HFF-Myc (cell line): Measurements from ENCODE around the gene STC2.

Source experiments
- DNase-seq: peaks from one replicate; pipeline ENCODE4 v3.0.0-alpha.2; 2011; ENCODE audit warnings: low read depth; ENCODE audit errors: extremely low read depth
- H3K4me3 ChIP-seq: replicated peaks from 2 replicates; pipeline ENCODE4 v1.5.1; 2011; ENCODE audit warnings: low read depth, mild to moderate bottlenecking, control low read depth, low read length
- CTCF ChIP-seq: IDR thresholded peaks from 2 replicates; pipeline ENCODE4 v1.5.1; 2012; ENCODE audit warnings: mild to moderate bottlenecking, low read depth, low read length, control low read depth; ENCODE audit errors: missing control alignments

Gene STC2

GRCh38 chr5:173342813-173343755 is 14.9 kb upstream of the STC2 start:
- no peak for TF ChIP-seq CTCF
- H3K4me3 ChIP-seq = no peak overlapping the region
- DNase-seq = no peak

DNA sequence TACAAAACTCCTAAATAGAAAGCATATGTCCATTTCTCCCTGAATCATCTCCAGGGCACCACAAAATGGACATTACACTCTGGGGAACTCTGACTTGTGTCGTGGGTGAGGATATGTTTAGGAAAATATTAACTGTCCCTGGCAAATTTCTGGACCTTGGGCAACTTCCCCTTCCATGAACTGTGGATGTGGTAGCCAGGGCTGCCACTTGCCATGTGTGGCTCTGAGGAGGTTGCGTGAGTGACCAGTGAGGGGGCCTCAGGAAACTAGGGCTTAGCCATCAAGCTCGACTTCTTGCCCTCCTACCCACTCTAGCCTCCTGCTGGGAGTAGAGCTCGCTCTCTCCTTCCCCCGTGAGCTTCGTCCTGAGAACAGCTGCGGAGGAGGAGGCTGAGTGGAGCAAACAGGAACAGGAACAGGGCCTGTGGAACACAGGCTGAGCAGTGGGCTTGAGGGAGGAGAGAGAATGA is 13.8 kb upstream of the STC2 start:
- DNase-seq = no peak
- no peak overlapping the region for H3K4me3 ChIP-seq
- no peak for TF ChIP-seq CTCF

GRCh38 chr5:173340984-173341383 is 12.8 kb upstream of the STC2 start:
- no peak for DNase-seq
- H3K4me3 ChIP-seq = no peak overlapping the region
- no peak for TF ChIP-seq CTCF

DNA sequence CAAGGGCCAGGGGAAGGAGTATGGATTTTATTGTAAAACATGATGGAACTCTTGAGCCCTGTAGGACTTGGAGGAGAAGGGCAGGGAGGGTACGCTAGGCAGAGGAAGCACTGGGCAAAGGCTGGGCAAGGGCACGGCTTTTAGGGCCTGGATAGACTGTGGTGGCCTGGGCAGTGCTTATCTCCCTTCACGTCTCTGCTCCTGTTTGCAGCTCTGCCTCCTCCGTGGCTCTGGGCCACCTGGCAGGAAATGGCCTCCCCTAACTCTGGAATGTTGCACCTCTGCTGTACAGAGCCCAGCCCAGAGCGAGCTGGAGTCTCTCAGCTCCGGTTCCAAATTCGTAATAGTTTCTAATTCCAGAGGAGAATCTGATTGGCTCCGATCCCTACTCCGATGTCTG is 12.2 kb upstream of the STC2 start:
- DNase-seq = no peak
- TF ChIP-seq CTCF = no peak

DNA sequence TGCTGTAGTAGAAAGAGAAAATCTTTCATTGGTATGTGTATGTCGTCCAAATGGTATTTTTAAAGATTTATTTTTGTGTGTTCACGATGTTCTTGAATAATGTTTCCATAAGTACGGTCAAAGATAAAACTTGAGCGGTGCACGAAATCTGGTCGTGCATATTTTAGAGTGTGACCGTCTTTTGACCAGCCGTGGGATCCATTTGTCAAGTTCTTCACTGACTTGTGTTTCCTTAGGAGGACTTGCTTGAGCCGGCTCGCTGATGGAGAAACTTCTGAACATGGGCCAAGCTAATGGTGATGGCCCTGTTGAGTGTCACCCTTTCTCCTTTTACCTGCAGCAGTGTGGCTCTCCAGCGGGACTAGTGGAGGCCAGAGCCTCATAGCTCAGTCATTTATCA is 11.1 kb upstream of the STC2 start:
- no peak overlapping the region for H3K4me3 ChIP-seq
- TF ChIP-seq CTCF = no peak
- no peak for DNase-seq

More for the DNA sequence above, 12.2 kb upstream of the STC2 start:
- no peak overlapping the region for H3K4me3 ChIP-seq

- no peak for DNase-seq
- no peak for TF ChIP-seq CTCF
- H3K4me3 ChIP-seq = no peak overlapping the region
Observed at GRCh38 chr5:173338380-173339015, 10.3 kb upstream of the STC2 start.
